ENCODE measurements around the gene SLC44A4.

DNA sequence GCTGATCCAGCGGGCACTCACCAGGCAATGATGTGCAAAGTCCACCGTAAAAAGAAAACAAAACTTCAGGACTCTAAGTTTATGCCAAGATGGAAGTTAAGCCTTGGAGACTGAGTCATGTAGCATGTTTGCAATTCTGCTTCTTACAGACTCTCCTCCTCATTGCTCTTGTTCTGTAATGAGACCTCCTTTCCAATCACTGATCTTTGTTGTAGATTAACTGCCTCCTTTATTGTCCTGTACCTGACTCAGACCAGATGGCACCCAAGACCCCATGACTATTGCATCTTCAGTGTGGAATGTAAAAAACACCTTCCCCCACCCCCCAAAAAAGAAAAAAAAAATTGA, 27.3 kb downstream of the SLC44A4 start:
- TF ChIP-seq, protein P1, sequence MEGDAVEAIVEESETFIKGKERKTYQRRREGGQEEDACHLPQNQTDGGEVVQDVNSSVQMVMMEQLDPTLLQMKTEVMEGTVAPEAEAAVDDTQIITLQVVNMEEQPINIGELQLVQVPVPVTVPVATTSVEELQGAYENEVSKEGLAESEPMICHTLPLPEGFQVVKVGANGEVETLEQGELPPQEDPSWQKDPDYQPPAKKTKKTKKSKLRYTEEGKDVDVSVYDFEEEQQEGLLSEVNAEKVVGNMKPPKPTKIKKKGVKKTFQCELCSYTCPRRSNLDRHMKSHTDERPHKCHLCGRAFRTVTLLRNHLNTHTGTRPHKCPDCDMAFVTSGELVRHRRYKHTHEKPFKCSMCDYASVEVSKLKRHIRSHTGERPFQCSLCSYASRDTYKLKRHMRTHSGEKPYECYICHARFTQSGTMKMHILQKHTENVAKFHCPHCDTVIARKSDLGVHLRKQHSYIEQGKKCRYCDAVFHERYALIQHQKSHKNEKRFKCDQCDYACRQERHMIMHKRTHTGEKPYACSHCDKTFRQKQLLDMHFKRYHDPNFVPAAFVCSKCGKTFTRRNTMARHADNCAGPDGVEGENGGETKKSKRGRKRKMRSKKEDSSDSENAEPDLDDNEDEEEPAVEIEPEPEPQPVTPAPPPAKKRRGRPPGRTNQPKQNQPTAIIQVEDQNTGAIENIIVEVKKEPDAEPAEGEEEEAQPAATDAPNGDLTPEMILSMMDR (optimal IDR thresholded peaks at IDR 0.05 in 1 of 3, IDR thresholded peaks at IDR 0.05 in 1 of 3, conservative IDR thresholded peaks at IDR 0.05 in 1 of 3; ENCODE audit: extremely low read depth in 1 of 3, insufficient read depth in 2 of 3, low read length in 3 of 3) = no peak
- no peak for TF ChIP-seq EZH2 (IDR thresholded peaks at IDR 0.05; ENCODE audit: low read length)
